ENCODE data around the gene CDC42EP5.

Gene CDC42EP5

GRCh38 chr19:54461613-54462012 is 11.5 kb downstream of the CDC42EP5 start:
- DNase-seq, result no peak

- no peak for DNase-seq
Observed at GRCh38 chr19:54461210-54461609, 11.9 kb downstream of the CDC42EP5 start.

GRCh38 chr19:54460230-54461005 is 12.7 kb downstream of the CDC42EP5 start:
- no peak for DNase-seq

- no peak for DNase-seq
Observed at GRCh38 chr19:54459282-54460229, 13.5 kb downstream of the CDC42EP5 start.

- DNase-seq, result no peak
Observed at GRCh38 chr19:54458648-54459281, 14.3 kb downstream of the CDC42EP5 start.

- DNase-seq, result no peak
Observed at GRCh38 chr19:54457773-54458647, 15.1 kb downstream of the CDC42EP5 start.

GRCh38 chr19:54456423-54457373 is 16.4 kb downstream of the CDC42EP5 start:
- DNase-seq, result no peak

- DNase-seq, result no peak
Observed at GRCh38 chr19:54455786-54456422, 17.2 kb downstream of the CDC42EP5 start.

- DNase-seq, result no peak
Observed at GRCh38 chr19:54454781-54455675, 18.1 kb downstream of the CDC42EP5 start.

- DNase-seq, result no peak
Observed at GRCh38 chr19:54453921-54454780, 18.9 kb downstream of the CDC42EP5 start.

- no peak for DNase-seq
Observed at GRCh38 chr19:54452626-54453025, 20.5 kb downstream of the CDC42EP5 start.

GRCh38 chr19:54451997-54452396 is 21.1 kb downstream of the CDC42EP5 start:
- DNase-seq, result no peak

GRCh38 chr19:54451331-54451871 is 21.7 kb downstream of the CDC42EP5 start:
- no peak for DNase-seq

GRCh38 chr19:54449701-54450069 is 23.4 kb downstream of the CDC42EP5 start:
- DNase-seq, result no peak

GRCh38 chr19:54448774-54449700 is 24.1 kb downstream of the CDC42EP5 start, which contains the start of gene LENG8:
Gene LENG8 (plus strand): TSS chr19:54449199. CDS start chr19:54451345, 2,146 bp downstream.
- DNase-seq, result peak; percentile 98

GRCh38 chr19:54448040-54448773 is 24.9 kb downstream of the CDC42EP5 start:
- peak; percentile 46 for DNase-seq

Data from fibroblast of upper back skin (primary cell).